Mesendoderm (in vitro differentiated cells): ENCODE results near the gene HSP90AB1.

ENCODE experiments used
- DNase-seq: peaks from one replicate; pipeline ENCODE4 v3.0.0; 2013
- H2AK5ac ChIP-seq: 2 replicates; pipeline ENCODE4 v1.6.1; 2013; ENCODE audit warnings: low read length, inconsistent platforms
- H2BK120ac ChIP-seq: 2 replicates; pipeline ENCODE4 v1.6.1; 2013; ENCODE audit warnings: low read depth, mild to moderate bottlenecking, low read length, moderate library complexity, mixed read lengths
- H2BK15ac ChIP-seq: replicated peaks from 2 replicates; pipeline ENCODE4 v1.6.1; 2013; ENCODE audit warnings: low read depth, mild to moderate bottlenecking, moderate library complexity
- H2BK5ac ChIP-seq: 2 replicates; pipeline ENCODE4 v1.6.1; 2013; ENCODE audit warnings: low read length, inconsistent platforms
- H3K18ac ChIP-seq: 2 replicates; pipeline ENCODE4 v1.6.1; 2013; ENCODE audit warnings: mild to moderate bottlenecking, low read length, mixed read lengths
- H3K23ac ChIP-seq: one replicate; pipeline ENCODE4 v1.6.1; 2013; ENCODE audit warnings: low read length
- H3K27ac ChIP-seq: 2 replicates; pipeline ENCODE4 v1.5.1; 2013; ENCODE audit warnings: low read depth, mild to moderate bottlenecking, inconsistent platforms, low read length, moderate library complexity
- H3K27me3 ChIP-seq: 2 replicates; pipeline ENCODE4 v1.6.1; 2013; ENCODE audit warnings: low read length, control low read depth, mild to moderate bottlenecking, inconsistent platforms; ENCODE audit not compliant: insufficient read depth, poor library complexity
- H3K36me3 ChIP-seq: 2 replicates; pipeline ENCODE4 v1.6.1; 2013; ENCODE audit warnings: low read length, inconsistent platforms; ENCODE audit not compliant: control insufficient read depth, insufficient read depth
- H3K4ac ChIP-seq: one replicate; pipeline ENCODE4 v1.6.1; 2013; ENCODE audit warnings: low read depth, mild to moderate bottlenecking, low read length, moderate library complexity
- H3K4me1 ChIP-seq: 2 replicates; pipeline ENCODE4 v1.6.1; 2013; ENCODE audit warnings: low read depth, low read length, inconsistent platforms; ENCODE audit not compliant: control insufficient read depth
- H3K4me2 ChIP-seq: 2 replicates; pipeline ENCODE4 v1.6.1; 2013; ENCODE audit warnings: low read length
- H3K4me3 ChIP-seq: 2 replicates; pipeline ENCODE4 v1.5.1; 2013; ENCODE audit warnings: mild to moderate bottlenecking, low read length
- H3K56ac ChIP-seq: one replicate; pipeline ENCODE4 v1.6.1; 2013; ENCODE audit warnings: low read length
- H3K79me1 ChIP-seq: 2 replicates; pipeline ENCODE4 v1.6.1; 2013; ENCODE audit warnings: low read length, inconsistent platforms
- H3K79me2 ChIP-seq: 2 replicates; pipeline ENCODE4 v1.6.1; 2013; ENCODE audit warnings: mild to moderate bottlenecking, low read length; ENCODE audit not compliant: control insufficient read depth, insufficient read depth
- H3K9ac ChIP-seq: 2 replicates; pipeline ENCODE4 v1.6.1; 2013; ENCODE audit warnings: low read length, inconsistent platforms
- H4K5ac ChIP-seq: one replicate; pipeline ENCODE4 v1.6.1; 2013; ENCODE audit warnings: low read length
- H4K8ac ChIP-seq: one replicate; pipeline ENCODE4 v1.6.1; 2013; ENCODE audit warnings: low read depth, mild to moderate bottlenecking, control low read depth, low read length, moderate library complexity
- WGBS: extraction: QIAGEN DNeasy Blood & Tissue Kit; methylation state at CpG from one replicate; pipeline ENCODE4 v1.1.7; 2013; ENCODE audit warnings: low lambda C conversion rate, missing lambda C conversion rate; ENCODE audit not compliant: insufficient coverage; ENCODE audit errors: extremely low coverage; 5-methylcytosine and 5-hydroxymethylcytosine counted together

The HSP90AB1 gene

GRCh38 chr6:44267252-44267651 lies 20.4 kb downstream of the HSP90AB1 start:
- Histone ChIP-seq H3K4me3 (no peak overlapping the region), H3K4ac (no peak overlapping the region), H3K27me3 (no peaks in the 10 kb centered on the region), H3K4me2 (no peak overlapping the region), H2BK5ac (no peak overlapping the region), H3K79me1 (peaks cover 2% of the 10 kb centered on the region), H3K36me3 (no peaks in the 10 kb centered on the region), H3K9ac (no peak overlapping the region), H2AK5ac (no peak overlapping the region), H4K8ac (no peak overlapping the region), H3K27ac (no peak overlapping the region), H3K79me2 (no peaks in the 10 kb centered on the region), H4K5ac (no peak overlapping the region), H3K4me1 (peaks cover 11% of the 10 kb centered on the region), H3K18ac (no peak overlapping the region), H2BK120ac (no peak overlapping the region), H3K23ac (no peak overlapping the region), H3K56ac (no peak overlapping the region), H2BK15ac (no peak overlapping the region)
- no peak for DNase-seq
- WGBS, result no CpG with 5 or more reads among the region's 10 CpGs

- H3K18ac ChIP-seq, result no peak overlapping the region
- no peak overlapping the region for H2AK5ac ChIP-seq
- no peak overlapping the region for H3K56ac ChIP-seq
- H3K27ac ChIP-seq, result no peak overlapping the region
- H2BK120ac ChIP-seq, result no peak overlapping the region
- H3K4me2 ChIP-seq, result no peak overlapping the region
- H3K79me1 ChIP-seq, result peaks cover 2% of the 10 kb centered on the region
- peaks cover 11% of the 10 kb centered on the region for H3K4me1 ChIP-seq
- H3K9ac ChIP-seq, result no peak overlapping the region
- no peak overlapping the region for H4K8ac ChIP-seq
- H3K36me3 ChIP-seq, result no peaks in the 10 kb centered on the region
- DNase-seq, result peak; percentile 94
- H4K5ac ChIP-seq, result no peak overlapping the region
- no peaks in the 10 kb centered on the region for H3K79me2 ChIP-seq
- no CpG with 5 or more reads among the region's 5 CpGs for WGBS
- no peak overlapping the region for H3K4ac ChIP-seq
- no peaks in the 10 kb centered on the region for H3K27me3 ChIP-seq
- no peak overlapping the region for H3K4me3 ChIP-seq
- no peak overlapping the region for H3K23ac ChIP-seq
- no peak overlapping the region for H2BK5ac ChIP-seq
- no peak overlapping the region for H2BK15ac ChIP-seq
Observed at GRCh38 chr6:44268095-44268628, 21.3 kb downstream of the HSP90AB1 start.

GRCh38 chr6:44269178-44269920 lies 22.4 kb downstream of the HSP90AB1 start:
- no peaks in the 10 kb centered on the region for H3K27me3 ChIP-seq
- no peak overlapping the region for H3K18ac ChIP-seq
- peaks cover 3% of the 10 kb centered on the region for H3K4me1 ChIP-seq
- WGBS, result no CpG with 5 or more reads among the region's 1 CpG
- H4K5ac ChIP-seq, result no peak overlapping the region
- peak overlapping the region; percentile 68 for H3K23ac ChIP-seq
- no peaks in the 10 kb centered on the region for H3K36me3 ChIP-seq
- no peak overlapping the region for H3K27ac ChIP-seq
- no peak overlapping the region for H3K4me2 ChIP-seq
- H3K4me3 ChIP-seq, result no peak overlapping the region
- H4K8ac ChIP-seq, result no peak overlapping the region
- H2BK120ac ChIP-seq, result no peak overlapping the region
- no peaks in the 10 kb centered on the region for H3K79me2 ChIP-seq
- H2AK5ac ChIP-seq, result no peak overlapping the region
- no peak overlapping the region for H3K9ac ChIP-seq
- no peak overlapping the region for H2BK5ac ChIP-seq
- H2BK15ac ChIP-seq, result no peak overlapping the region
- no peak overlapping the region for H3K4ac ChIP-seq
- H3K79me1 ChIP-seq, result no peaks in the 10 kb centered on the region
- no peak for DNase-seq
- H3K56ac ChIP-seq, result no peak overlapping the region

GRCh38 chr6:44269921-44270525 lies 23.1 kb downstream of the HSP90AB1 start, which contains the start of gene TMEM151B:
Gene TMEM151B (plus strand): TSS chr6:44270450. CDS start chr6:44270743, 293 bp downstream.
- H2BK15ac ChIP-seq, result no peak within 1 kb of the TSS
- H3K4me3 ChIP-seq, result no peak within 1 kb of the TSS
- H4K5ac ChIP-seq, result no peak within 1 kb of the TSS

GRCh38 chr6:44270526-44271405 lies 23.9 kb downstream of the HSP90AB1 start:
- no peak overlapping the region for H4K8ac ChIP-seq
- H3K27me3 ChIP-seq, result no peaks in the 10 kb centered on the region
- H3K27ac ChIP-seq, result no peak overlapping the region
- DNase-seq, result peak; percentile 55
- H3K18ac ChIP-seq, result no peak overlapping the region
- peak overlapping the region; percentile 15 for H3K56ac ChIP-seq
- H3K4me2 ChIP-seq, result peak overlapping the region; percentile 35
- H2BK15ac ChIP-seq, result no peak overlapping the region
- no peak overlapping the region for H3K9ac ChIP-seq
- WGBS, result no CpG with 5 or more reads among the region's 90 CpGs
- H3K36me3 ChIP-seq, result no peaks in the 10 kb centered on the region
- H3K79me1 ChIP-seq, result no peaks in the 10 kb centered on the region
- H2AK5ac ChIP-seq, result no peak overlapping the region
- H2BK120ac ChIP-seq, result no peak overlapping the region
- H3K23ac ChIP-seq, result no peak overlapping the region
- no peak overlapping the region for H3K4ac ChIP-seq
- H3K4me3 ChIP-seq, result no peak overlapping the region
- H4K5ac ChIP-seq, result no peak overlapping the region
- H2BK5ac ChIP-seq, result no peak overlapping the region
- H3K79me2 ChIP-seq, result no peaks in the 10 kb centered on the region
- no peaks in the 10 kb centered on the region for H3K4me1 ChIP-seq

More at GRCh38 chr6:44269921-44270525, 23.1 kb downstream of the HSP90AB1 start, which contains the start of gene TMEM151B:
- no peak within 1 kb of the TSS for H2BK120ac ChIP-seq
- no peak within 1 kb of the TSS for H3K4ac ChIP-seq
- H3K23ac ChIP-seq, result peak within 1 kb of the TSS; percentile 68
- no peaks in the 10 kb centered on the region for H3K4me1 ChIP-seq
- H3K79me1 ChIP-seq, result no peaks in the 10 kb centered on the region
- H3K27me3 ChIP-seq, result no peaks in the 10 kb centered on the region
- no peak within 1 kb of the TSS for H2AK5ac ChIP-seq
- no peak within 1 kb of the TSS for H3K18ac ChIP-seq
- peak within 1 kb of the TSS; percentile 13 for H3K9ac ChIP-seq
- peak within 1 kb of the TSS; percentile 35 for H3K4me2 ChIP-seq
- H3K36me3 ChIP-seq, result no peaks in the 10 kb centered on the region
- H4K8ac ChIP-seq, result no peak within 1 kb of the TSS
- no peak for DNase-seq
- no peak within 1 kb of the TSS for H3K27ac ChIP-seq
- no peaks in the 10 kb centered on the region for H3K79me2 ChIP-seq
- peak within 1 kb of the TSS; percentile 60 for H3K56ac ChIP-seq
- H2BK5ac ChIP-seq, result no peak within 1 kb of the TSS
- WGBS, result no CpG with 5 or more reads among the region's 29 CpGs
